OCI-LY3 (cell line): ENCODE data around the gene GOLGA6A.

Source experiments
- H2AFZ ChIP-seq: fragments of 200-600, 300-600 bp; shearing (Covaris generic); 2 replicates; pipeline ENCODE4 v1.6.0; 2014; ENCODE audit warnings: antibody characterized with exemption, low read depth, low read length
- H3K27ac ChIP-seq: fragments of 200-600, 300-600 bp; sonication (generic); 2 replicates; pipeline ENCODE4 v1.5.1; 2014; ENCODE audit warnings: mild to moderate bottlenecking, low read length, moderate library complexity, mixed read lengths
- H3K27me3 ChIP-seq: fragments of 200-600, 300-600 bp; sonication (generic); 2 replicates; pipeline ENCODE4 v1.6.1; 2014; ENCODE audit warnings: low read depth, low read length, mixed read lengths
- H3K36me3 ChIP-seq: fragments of 200-600, 300-600 bp; sonication (generic); replicated peaks from 2 replicates; pipeline ENCODE3; 2014; ENCODE audit warnings: low read depth, low read length, mixed read lengths
- H3K4me1 ChIP-seq: fragments of 300-600, 200-600 bp; sonication (generic); 2 replicates; pipeline ENCODE4 v1.6.1; 2014; ENCODE audit warnings: low read length, mixed read lengths
- H3K4me2 ChIP-seq: fragments of 200-600, 300-600 bp; sonication (generic); 2 replicates; pipeline ENCODE4 v1.6.1; 2014; ENCODE audit warnings: low read length, mixed read lengths
- H3K4me3 ChIP-seq: fragments of 300-600, 200-600 bp; sonication (generic); 2 replicates; pipeline ENCODE4 v1.5.1; 2014; ENCODE audit warnings: antibody characterized with exemption, mild to moderate bottlenecking, low read length, moderate library complexity
- H3K79me2 ChIP-seq: fragments of 300-600, 200-600 bp; shearing (Covaris generic); 2 replicates; pipeline ENCODE4 v1.6.1; 2014; ENCODE audit warnings: mild to moderate bottlenecking, low read length, mixed read lengths
- H3K9ac ChIP-seq: fragments of 300-600, 200-600 bp; shearing (Covaris generic); 2 replicates; pipeline ENCODE4 v1.6.0; 2014; ENCODE audit warnings: mild to moderate bottlenecking, low read length, moderate library complexity
- H3K9me3 ChIP-seq: fragments of 200-600, 300-600 bp; shearing (Covaris generic); 2 replicates; pipeline ENCODE4 v1.6.1; 2014; ENCODE audit warnings: low read length, mixed read lengths; ENCODE audit not compliant: insufficient read depth
- H4K20me1 ChIP-seq: fragments of 200-600, 300-600 bp; sonication (generic); 2 replicates; pipeline ENCODE4 v1.6.1; 2016; ENCODE audit warnings: low read length, mixed read lengths; ENCODE audit not compliant: insufficient read depth
- EZH2phosphoT487 ChIP-seq: fragments of 200-600 bp; shearing (Covaris generic); IDR thresholded peaks from 2 replicates; pipeline ENCODE4 v1.6.1; 2018; ENCODE audit warnings: antibody characterized with exemption, mixed run types, low read depth
- TF ChIP-seq, protein P1 (sequence below): fragments of 200-600, 300-600 bp; sonication (generic); IDR thresholded peaks from 2 replicates; pipeline ENCODE4 v1.5.1; 2014; ENCODE audit warnings: antibody characterized with exemption, low read length, low read depth

The GOLGA6A gene

GRCh38 chr15:74044267-74045110 lies 37.9 kb downstream of the GOLGA6A start:
- Histone ChIP-seq H3K4me3 (no peak overlapping the region), H4K20me1 (no peaks in the 10 kb centered on the region), H3K4me2 (no peak overlapping the region), H3K9ac (no peak overlapping the region), H3K79me2 (no peaks in the 10 kb centered on the region), H3K27me3 (no peaks in the 10 kb centered on the region), H2AFZ (no peak overlapping the region), H3K27ac (no peak overlapping the region), H3K9me3 (no peaks in the 10 kb centered on the region), H3K4me1 (peaks cover 3% of the 10 kb centered on the region; the same call in 1 of the 2 replicates), H3K36me3 (peaks cover 2% of the 10 kb centered on the region)
- TF ChIP-seq EZH2phosphoT487: no peak
- TF ChIP-seq, protein P1, sequence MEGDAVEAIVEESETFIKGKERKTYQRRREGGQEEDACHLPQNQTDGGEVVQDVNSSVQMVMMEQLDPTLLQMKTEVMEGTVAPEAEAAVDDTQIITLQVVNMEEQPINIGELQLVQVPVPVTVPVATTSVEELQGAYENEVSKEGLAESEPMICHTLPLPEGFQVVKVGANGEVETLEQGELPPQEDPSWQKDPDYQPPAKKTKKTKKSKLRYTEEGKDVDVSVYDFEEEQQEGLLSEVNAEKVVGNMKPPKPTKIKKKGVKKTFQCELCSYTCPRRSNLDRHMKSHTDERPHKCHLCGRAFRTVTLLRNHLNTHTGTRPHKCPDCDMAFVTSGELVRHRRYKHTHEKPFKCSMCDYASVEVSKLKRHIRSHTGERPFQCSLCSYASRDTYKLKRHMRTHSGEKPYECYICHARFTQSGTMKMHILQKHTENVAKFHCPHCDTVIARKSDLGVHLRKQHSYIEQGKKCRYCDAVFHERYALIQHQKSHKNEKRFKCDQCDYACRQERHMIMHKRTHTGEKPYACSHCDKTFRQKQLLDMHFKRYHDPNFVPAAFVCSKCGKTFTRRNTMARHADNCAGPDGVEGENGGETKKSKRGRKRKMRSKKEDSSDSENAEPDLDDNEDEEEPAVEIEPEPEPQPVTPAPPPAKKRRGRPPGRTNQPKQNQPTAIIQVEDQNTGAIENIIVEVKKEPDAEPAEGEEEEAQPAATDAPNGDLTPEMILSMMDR: no peak

DNA sequence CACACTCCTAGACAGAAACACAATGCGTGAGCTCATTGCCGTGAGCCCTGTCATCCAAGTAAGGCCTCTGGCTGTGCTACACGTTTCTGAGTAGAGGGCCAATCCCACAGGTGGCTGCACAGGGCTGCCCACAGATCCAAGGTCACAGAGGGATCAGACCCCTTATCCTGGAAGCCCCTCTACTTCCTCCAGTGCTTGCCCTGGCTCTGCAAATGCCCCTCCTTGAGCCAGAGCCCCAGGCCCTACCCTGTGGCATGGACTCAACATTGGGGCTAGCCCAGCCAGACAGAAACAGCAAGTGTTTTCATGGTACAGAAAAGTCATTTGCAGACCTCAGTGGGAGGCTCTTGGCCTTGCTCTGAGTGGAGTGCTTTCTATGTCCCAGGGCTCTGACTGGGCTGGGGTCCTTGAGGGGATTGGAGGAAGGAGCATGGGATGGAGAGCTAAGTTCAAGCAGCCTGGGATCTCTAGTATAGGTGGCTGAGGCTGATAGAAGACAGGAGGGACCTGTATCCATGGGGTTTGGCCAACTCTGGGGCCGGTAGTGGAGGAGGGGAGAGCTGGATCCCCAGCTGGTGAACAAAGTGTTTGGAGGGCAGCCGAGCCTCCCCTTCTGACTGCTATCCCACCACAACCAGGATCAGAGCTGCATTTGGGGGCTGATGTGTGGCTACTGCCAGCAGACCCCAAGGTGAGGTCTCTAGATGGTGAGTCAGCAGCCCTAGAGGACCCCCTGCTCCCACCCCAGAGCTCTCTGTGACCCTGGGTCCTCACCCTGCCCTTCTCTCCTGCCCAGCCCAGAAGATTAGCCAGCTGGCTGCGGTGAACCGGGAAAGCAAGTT lies 38.7 kb downstream of the GOLGA6A start:
- no peaks in the 10 kb centered on the region for H3K9me3 ChIP-seq
- H3K36me3 ChIP-seq: peaks cover 5% of the 10 kb centered on the region
- peaks cover 2% of the 10 kb centered on the region; the same call in 1 of the 2 replicates for H3K4me1 ChIP-seq
- H3K9ac ChIP-seq: no peak overlapping the region
- no peaks in the 10 kb centered on the region for H3K79me2 ChIP-seq
- H4K20me1 ChIP-seq: no peaks in the 10 kb centered on the region
- no peak overlapping the region for H3K4me2 ChIP-seq
- H3K4me3 ChIP-seq: no peak overlapping the region
- H2AFZ ChIP-seq: no peak overlapping the region
- H3K27me3 ChIP-seq: no peaks in the 10 kb centered on the region
- no peak overlapping the region for H3K27ac ChIP-seq
- TF ChIP-seq, protein P1: no peak
- TF ChIP-seq EZH2phosphoT487: no peak

- no peak for TF ChIP-seq EZH2phosphoT487
- TF ChIP-seq, protein P1: no peak
- Histone ChIP-seq H3K27ac (no peak overlapping the region), H3K27me3 (no peaks in the 10 kb centered on the region), H3K4me1 (no peaks in the 10 kb centered on the region), H3K36me3 (peaks cover 9% of the 10 kb centered on the region), H3K9me3 (no peaks in the 10 kb centered on the region), H3K9ac (no peak overlapping the region), H2AFZ (no peak overlapping the region), H4K20me1 (no peaks in the 10 kb centered on the region), H3K4me3 (no peak overlapping the region), H3K4me2 (no peak overlapping the region), H3K79me2 (no peaks in the 10 kb centered on the region)
Observed at GRCh38 chr15:74042603-74043424, 39.5 kb downstream of the GOLGA6A start.
